Measurements from ENCODE around the gene MCEMP1. TPM values are rescaled to one million over a fixed set of nuclear protein-coding genes. Genes with fewer than 3 reads are reported as not detected.

The MCEMP1 gene
- total and polyA plus RNA-seq, 3 donors from 2014 or later = not detected

- intact Hi-C loops (cut with DNase I; ENCODE audit: low total_unique reads) = no loop called here
- TF ChIP-seq CTCF (IDR thresholded peaks at IDR 0.05) = no peak
- TF ChIP-seq POLR2A (IDR thresholded peaks at IDR 0.05) = no peak
- WGBS, 2 donors = 58 to 64% methylated on average over 8 of the region's 8 CpGs
- Histone ChIP-seq H3K4me3 (no peak overlapping the region), H3K36me3 (ENCODE audit: low read depth, missing control alignments) (no peaks in the 10 kb centered on the region), H3K4me1 (no peaks in the 10 kb centered on the region), H3K27me3 (no peaks in the 10 kb centered on the region), H3K27ac (no peak overlapping the region), H3K9me3 (no peaks in the 10 kb centered on the region)
- no peak for DNase-seq
Measured at GRCh38 chr19:7654401-7654800, 22.5 kb upstream of the MCEMP1 start.

GRCh38 chr19:7655581-7655980, 21.3 kb upstream of the MCEMP1 start:
- WGBS, 2 donors = 69 to 79% methylated on average over 8 of the region's 8 CpGs
- intact Hi-C loops (cut with DNase I; ENCODE audit: low total_unique reads) = no loop called here
- H3K27me3 ChIP-seq = no peaks in the 10 kb centered on the region
- DNase-seq = no peak
- no peaks in the 10 kb centered on the region for H3K4me1 ChIP-seq
- no peak overlapping the region for H3K4me3 ChIP-seq
- no peak for TF ChIP-seq POLR2A (IDR thresholded peaks at IDR 0.05)
- no peak for TF ChIP-seq CTCF (IDR thresholded peaks at IDR 0.05)
- no peaks in the 10 kb centered on the region for H3K9me3 ChIP-seq
- H3K27ac ChIP-seq = no peak overlapping the region
- H3K36me3 ChIP-seq (ENCODE audit: low read depth, missing control alignments) = no peaks in the 10 kb centered on the region

DNA sequence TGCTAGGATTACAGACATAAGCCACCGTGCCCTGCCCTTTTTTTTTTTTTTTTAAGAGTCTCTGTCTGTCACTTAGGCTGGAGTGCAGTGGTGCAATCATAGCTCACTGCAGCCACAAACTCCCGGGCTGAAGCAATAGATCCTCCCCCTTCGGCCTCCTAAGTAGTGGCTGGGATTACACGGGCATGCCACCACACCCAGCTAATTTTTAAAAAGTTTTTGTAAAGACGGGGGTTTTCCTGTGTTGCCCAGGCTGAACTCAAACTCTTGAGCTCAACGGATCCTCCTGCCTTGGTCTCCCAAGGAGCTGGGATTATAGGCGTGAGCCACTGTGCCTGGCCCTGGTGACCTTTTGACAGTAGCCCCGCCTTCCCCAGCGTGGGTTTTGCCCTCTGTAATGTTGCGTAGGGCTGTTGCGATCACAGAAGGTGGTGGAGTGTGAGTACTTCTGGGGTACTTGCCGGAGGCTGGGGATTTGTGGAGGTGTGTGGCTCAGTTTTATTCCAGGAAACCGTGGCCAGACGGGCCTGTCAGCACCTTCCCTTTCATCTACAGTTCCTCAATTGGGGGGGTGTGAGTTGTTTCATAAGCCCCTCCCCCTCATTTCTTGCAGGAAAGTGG, 19.6 kb upstream of the MCEMP1 start:
- intact Hi-C loops (cut with DNase I; ENCODE audit: low total_unique reads) = no loop called here
- DNase-seq = no peak
- Histone ChIP-seq H3K27ac (no peak overlapping the region), H3K4me1 (no peaks in the 10 kb centered on the region), H3K4me3 (no peak overlapping the region), H3K9me3 (no peaks in the 10 kb centered on the region), H3K27me3 (no peaks in the 10 kb centered on the region), H3K36me3 (ENCODE audit: low read depth, missing control alignments) (no peaks in the 10 kb centered on the region)
- no peak for TF ChIP-seq POLR2A (IDR thresholded peaks at IDR 0.05)
- TF ChIP-seq CTCF (IDR thresholded peaks at IDR 0.05) = no peak
- 62 to 65% methylated on average over 9 to 14 of the region's 14 CpGs for WGBS, 2 donors

DNA sequence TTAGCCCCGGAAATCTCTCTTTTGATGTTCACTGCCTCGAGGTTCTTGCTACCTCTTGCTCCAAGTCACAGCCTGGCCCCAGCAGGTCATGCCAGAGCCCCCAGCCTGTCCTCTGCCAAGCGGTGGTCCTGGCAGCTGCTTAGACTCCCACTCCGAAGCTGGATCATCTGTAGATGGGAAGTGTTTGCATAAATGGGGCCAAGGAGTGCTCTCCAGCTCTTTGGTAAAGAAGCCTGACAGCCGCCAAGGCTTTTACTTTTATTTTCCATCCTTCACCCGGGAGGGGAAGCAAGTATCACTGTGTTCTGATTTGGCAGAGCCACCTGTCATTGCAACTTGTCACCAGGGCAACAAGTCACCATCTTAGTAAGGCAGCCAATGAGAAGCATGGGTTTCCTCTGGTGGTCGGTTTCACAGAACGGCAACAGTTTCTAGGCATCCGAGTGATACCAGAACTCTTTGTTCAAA, 18.6 kb upstream of the MCEMP1 start:
- no peak for DNase-seq
- intact Hi-C loops (cut with DNase I; ENCODE audit: low total_unique reads) = no loop called here
- H3K27ac ChIP-seq = no peak overlapping the region
- no peaks in the 10 kb centered on the region for H3K9me3 ChIP-seq
- 37% methylated on average over 9 of the region's 9 CpGs for WGBS, 2 donors
- H3K4me3 ChIP-seq = no peak overlapping the region
- no peaks in the 10 kb centered on the region for H3K4me1 ChIP-seq
- no peaks in the 10 kb centered on the region for H3K27me3 ChIP-seq
- no peaks in the 10 kb centered on the region for H3K36me3 ChIP-seq (ENCODE audit: low read depth, missing control alignments)
- TF ChIP-seq CTCF (IDR thresholded peaks at IDR 0.05) (no peak), POLR2A (IDR thresholded peaks at IDR 0.05) (no peak)
